Measurements from ENCODE around the gene KARS1.

- no peak for TF ChIP-seq POLR2A (IDR thresholded peaks at IDR 0.05; ENCODE audit: borderline replicate concordance, extremely low read depth, insufficient read depth, insufficient read length)
- TF ChIP-seq CTCF (IDR thresholded peaks at IDR 0.05 in 2 of 3, conservative IDR thresholded peaks at IDR 0.05 in 1 of 3; ENCODE audit: borderline replicate concordance in 1 of 3, insufficient read depth in 1 of 3, low read depth in 2 of 3, low read length in 2 of 3) = peak; percentile 13 to 52 (median 51); a peak in 4 of 6 replicates
- no peak for TF ChIP-seq YY1 (IDR thresholded peaks at IDR 0.05; ENCODE audit: extremely low read depth, insufficient replicate concordance, low read depth, low read length)
- TF ChIP-seq RAD21 (IDR thresholded peaks at IDR 0.05; ENCODE audit: low read depth) = 0 out of 2 replicates have a peak, but pooled peaks have one; percentile 4
- TF ChIP-seq REST (IDR thresholded peaks at IDR 0.05; ENCODE audit: low read depth) = no peak
Measured at GRCh38 chr16:75695708-75696107, 48.2 kb upstream of the KARS1 start.

Data from HCT116 (cell line).